HepG2 (cell line): ENCODE data around the gene FAM83E. TPM values are rescaled to one million over a fixed set of nuclear protein-coding genes. Genes with fewer than 3 reads are reported as not detected.
A peak's percentile ranks its signal among the peaks of the same experiment; 100 is the strongest.

Experiments
- ATAC-seq: fragments of 200-7000 bp; cut with Tn5 transposase; 3 replicates; pipeline ENCODE4 v1.9.1; 2020; ENCODE audit warnings: mild to moderate bottlenecking, moderate library complexity
- BruUV-seq: library from RNA; stranded (reverse); fragments of 400-500 nt; replicated peaks from 2 replicates; lab custom pipeline; 2021; lab: Mats Ljungman, UMichigan
- CTCF ChIA-PET: fragments of 300-600 bp; formaldehyde crosslinking; extraction: SDS; loops from one replicate; lab custom pipeline; 2021; ENCODE audit warnings: low total read pairs, inconsistent platforms, low intra/inter-chr PET ratio; lab: Yijun Ruan, JAX
- POLR2A ChIA-PET: fragments of 350-600 bp; sonication (Branson Sonifier 250); formaldehyde crosslinking; loops from one replicate; lab custom pipeline; 2020; ENCODE audit warnings: antibody characterized with exemption, inconsistent platforms; lab: Yijun Ruan, JAX
- DNase-seq: peaks from one replicate; pipeline ENCODE4 v3.0.0-alpha.2; 2015; ENCODE audit warnings: low spot score
- FAIRE-seq: peaks from 3 replicates; lab custom pipeline; 2011; peaks lifted over from hg19 to GRCh38; lab: Jason Lieb, UNC
- H2AFZ ChIP-seq: one replicate; pipeline ENCODE4 v1.6.1; 2011; ENCODE audit warnings: low read length, inconsistent platforms
- H3K27ac ChIP-seq: fragments of 300-600 bp; 3 replicates; pipeline ENCODE4 v1.8.0; 2011; ENCODE audit warnings: mixed run types, mild to moderate bottlenecking, mixed read lengths, low read length, inconsistent platforms; ENCODE audit not compliant: insufficient read depth; ENCODE audit errors: extremely low read length
- H3K27me3 ChIP-seq, 2 experiments: fragments of 200-600 bp in 1 of 2; 2 replicates in 1 of 2; 3 replicates in 1 of 2; pipeline versions ENCODE4 v1.6.0 to v1.8.0; 2011; ENCODE audit warnings: low read length in 2 of 2, mild to moderate bottlenecking in 2 of 2, moderate library complexity in 2 of 2, inconsistent platforms in 1 of 2; ENCODE audit not compliant: insufficient read depth in 2 of 2, control insufficient read depth in 1 of 2
- H3K36me3 ChIP-seq, 2 experiments: fragments of 200-600 bp in 1 of 2; replicated peaks in 1 of 2; 2 replicates in 1 of 2; 3 replicates in 1 of 2; pipeline versions ENCODE4 v1.5.1 to v1.8.0; 2011; ENCODE audit warnings: low read length in 2 of 2, inconsistent platforms in 1 of 2; ENCODE audit not compliant: insufficient read depth in 2 of 2, control insufficient read depth in 1 of 2
- H3K4me1 ChIP-seq: 2 replicates; pipeline ENCODE4 v1.5.1; 2012; ENCODE audit warnings: low read length, inconsistent platforms; ENCODE audit not compliant: insufficient read depth
- H3K4me2 ChIP-seq: 2 replicates; pipeline ENCODE4 v1.6.0; 2011; ENCODE audit warnings: low read depth, low read length, inconsistent platforms
- H3K4me3 ChIP-seq, 3 experiments: fragments of 200-600 bp in 1 of 3; sonication (generic), shearing (Covaris generic) in 1 of 3; replicated peaks in 1 of 3; 2 replicates each; pipeline ENCODE4 v1.5.1; 2011 to 2016; ENCODE audit warnings: low read length in 3 of 3, inconsistent platforms in 2 of 3, low read depth in 2 of 3, mild to moderate bottlenecking in 2 of 3, control low read depth in 1 of 3, mixed read lengths in 1 of 3; ENCODE audit not compliant: insufficient read depth in 1 of 3
- H3K79me2 ChIP-seq: one replicate; pipeline ENCODE4 v1.6.1; 2011; ENCODE audit warnings: low read length, inconsistent platforms; ENCODE audit not compliant: insufficient read depth
- H3K9ac ChIP-seq: 2 replicates; pipeline ENCODE4 v1.6.0; 2011; ENCODE audit warnings: mild to moderate bottlenecking, low read depth, low read length, inconsistent platforms; ENCODE audit not compliant: insufficient read depth
- H3K9me3 ChIP-seq: 2 replicates; pipeline ENCODE4 v1.5.1; 2012; ENCODE audit warnings: mild to moderate bottlenecking, low read length
- H4K20me1 ChIP-seq: 2 replicates; pipeline ENCODE4 v1.6.0; 2011; ENCODE audit warnings: inconsistent platforms, mild to moderate bottlenecking, low read length, moderate library complexity; ENCODE audit not compliant: insufficient read depth
- HCFC1 ChIP-seq: fragments of 150-350 bp; IDR thresholded peaks from 2 replicates; pipeline ENCODE4 v1.6.1; 2014; ENCODE audit warnings: low read depth, low read length
- LRRFIP1 ChIP-seq: sonication (generic); formaldehyde crosslinking; conservative IDR thresholded peaks from 2 replicates; pipeline ENCODE4 v1.4.0; 2020; ENCODE audit warnings: missing genetic modification reagents
- MED1 ChIP-seq: sonication (generic); formaldehyde crosslinking; IDR thresholded peaks from 2 replicates; pipeline ENCODE4 v1.4.0; 2020; ENCODE audit warnings: missing genetic modification reagents
- POLR2G ChIP-seq: fragments of 200-400 bp; formaldehyde crosslinking; IDR thresholded peaks from 2 replicates; pipeline ENCODE4 v1.6.1; 2018; ENCODE audit warnings: mild to moderate bottlenecking, low read depth, low read length, moderate library complexity
- TEF ChIP-seq: sonication (generic); formaldehyde crosslinking; IDR thresholded peaks from 2 replicates; pipeline ENCODE4 v1.5.0; 2020; ENCODE audit warnings: missing genetic modification reagents
- TFE3 ChIP-seq: IDR thresholded peaks from 2 replicates; pipeline ENCODE4 v1.6.1; 2016
- ZNF101 ChIP-seq: sonication (generic); formaldehyde crosslinking; IDR thresholded peaks from 2 replicates; pipeline ENCODE4 v1.4.0; 2020; ENCODE audit warnings: mild to moderate bottlenecking, low read depth, missing genetic modification reagents, borderline replicate concordance
- ZNF543 ChIP-seq: sonication (generic); formaldehyde crosslinking; IDR thresholded peaks from 2 replicates; pipeline ENCODE4 v1.4.0; 2020; ENCODE audit warnings: mild to moderate bottlenecking, missing genetic modification reagents
- ZNF598 ChIP-seq: sonication (generic); formaldehyde crosslinking; IDR thresholded peaks from 2 replicates; pipeline ENCODE4 v1.5.1; 2020; ENCODE audit warnings: mild to moderate bottlenecking, missing genetic modification reagents, borderline replicate concordance
- ZNF614 ChIP-seq: IDR thresholded peaks from 2 replicates; pipeline ENCODE4 v1.6.1; 2018; ENCODE audit warnings: missing biosample characterization, missing genetic modification reagents, inconsistent platforms, borderline replicate concordance
- ZNF687 ChIP-seq: sonication (generic); formaldehyde crosslinking; IDR thresholded peaks from 2 replicates; pipeline ENCODE4 v1.5.1; 2020; ENCODE audit warnings: mild to moderate bottlenecking, missing genetic modification reagents, moderate library complexity
- ZNF784 ChIP-seq: sonication (generic); formaldehyde crosslinking; IDR thresholded peaks from 2 replicates; pipeline ENCODE4 v1.5.1; 2020; ENCODE audit warnings: missing genetic modification reagents, mild to moderate bottlenecking, borderline replicate concordance
- ZNF83 ChIP-seq: sonication (generic); formaldehyde crosslinking; IDR thresholded peaks from 2 replicates; pipeline ENCODE4 v1.4.0; 2020; ENCODE audit warnings: missing genetic modification reagents, mild to moderate bottlenecking, borderline replicate concordance
- WGBS: methylation state at CpG from one replicate; pipeline ENCODE4 v1.1.6; 2017; ENCODE audit warnings: low lambda C conversion rate; 5-methylcytosine and 5-hydroxymethylcytosine counted together
- in situ Hi-C: cut with HindIII; loops from 2 replicates; pipeline ENCODE4 v1.10.0; 2017; ENCODE audit warnings: low pct_unique_long_range_greater_than_20kb; ENCODE audit not compliant: extremely low pct_ligation_motif_present
- intact Hi-C: fragments of 100-400 bp; cut with micrococcal nuclease; formaldehyde crosslinking; loops from one replicate; pipeline ENCODE4 v1.10.0; 2022; ENCODE audit not compliant: unreplicated experiment
- polyA plus RNA-seq, 8 experiments: library from polyadenylated mRNA; depleted of rRNA in 3 of 8; stranded (reverse) in 7 of 8; unstranded in 1 of 8; fragments of >200 nt; fragmentation: Illumina TruSeq in 4 of 8; extraction: Trizol in 4 of 8; gene quantifications; 2 replicates each; pipeline versions ENCODE4 v1.2.1 to v1.2.3, GENCODE V29; 2011 to 2016; ENCODE audit warnings: low read depth in 4 of 8, missing spikeins in 1 of 8, mixed read lengths in 1 of 8; ENCODE audit not compliant: insufficient read depth in 1 of 8
- total RNA-seq, 5 experiments: library from RNA; depleted of rRNA; stranded (reverse); fragments of >200 nt; fragmentation: Illumina TruSeq; extraction: Trizol; gene quantifications; 2 replicates each; pipeline ENCODE4 v1.2.3, GENCODE V29; 2016; ENCODE audit warnings: low read depth in 1 of 5

Gene FAM83E
- total and polyA plus RNA-seq, 2 of the 13 experiments (the other 11 are each of a cell fraction or from before 2014, with no cell fraction given): 0.18 to 0.60 TPM

- POLR2A ChIA-PET: interaction anchor here (0.6 to 1.5 kb wide), 6 partner anchors 10 to 66 kb away, joined by 3 to 8 read pairs (median 4); partner anchors contain the start of genes RPL18 and SPHK2
- Histone ChIP-seq H3K4me3 (peak overlapping the region in 1 of 3 experiments; percentile 60; a peak in 1 of 6 replicates), H3K4me2 (peak overlapping the region; percentile 67), H3K27me3 (no peaks in the 10 kb centered on the region), H3K79me2 (no peaks in the 10 kb centered on the region), H2AFZ (no peak overlapping the region), H3K27ac (no peak overlapping the region), H4K20me1 (no peaks in the 10 kb centered on the region), H3K9ac (peak overlapping the region; percentile 44; the same call in 1 of the 2 replicates), H3K36me3 (no peaks in the 10 kb centered on the region), H3K4me1 (peaks cover 80% of the 10 kb centered on the region), H3K9me3 (no peaks in the 10 kb centered on the region)
- 19% methylated on average over 4 of the region's 19 CpGs for WGBS
- BruUV-seq: no TSS peak
- DNase-seq: peak; percentile 61
- intact Hi-C loops (no loop called here), in situ Hi-C loops (no loop called here)
- FAIRE-seq: no peak
- ATAC-seq: peak; percentile 77
- CTCF ChIA-PET: no interaction called here
- TF ChIP-seq ZNF101 (CRISPR knock-in tag) (no peak), ZNF598 (CRISPR knock-in tag) (0 out of 2 replicates have a peak, but pooled peaks have one; percentile 23), ZNF687 (CRISPR knock-in tag) (peak; percentile 55), TEF (no peak), LRRFIP1 (no peak), HCFC1 (no peak), ZNF83 (no peak), ZNF543 (CRISPR knock-in tag) (no peak), ZNF784 (0 out of 2 replicates have a peak, but pooled peaks have one; percentile 30), POLR2G (0 out of 2 replicates have a peak, but pooled peaks have one; percentile 23), TFE3 (CRISPR knock-in tag) (no peak), ZNF614 (CRISPR knock-in tag) (no peak), MED1 (CRISPR knock-in tag) (0 out of 2 replicates have a peak, but pooled peaks have one; percentile 19)
These were observed 46.5 kb downstream of the FAM83E start for GRCh38 chr19:48568345-48568886.
